IPS-15b (cell line): ENCODE measurements around the gene TBC1D5.
"Not testable (repeated sequence)": the region's sequence is repeated elsewhere in the genome, so short reads cannot be mapped to it uniquely, and the experiment has no call there.

Source experiments
- H3K27me3 ChIP-seq: one replicate; pipeline ENCODE4 v1.6.1; 2013; ENCODE audit warnings: low read length; ENCODE audit not compliant: control insufficient read depth, insufficient read depth
- H3K36me3 ChIP-seq: one replicate; pipeline ENCODE4 v1.6.1; 2013; ENCODE audit warnings: low read length; ENCODE audit not compliant: control insufficient read depth, insufficient read depth
- H3K4me1 ChIP-seq: one replicate; pipeline ENCODE4 v1.6.1; 2013; ENCODE audit warnings: mild to moderate bottlenecking, low read length; ENCODE audit not compliant: control insufficient read depth, insufficient read depth
- H3K4me3 ChIP-seq: one replicate; pipeline ENCODE4 v1.5.1; 2013; ENCODE audit warnings: low read depth, low read length
- H3K9ac ChIP-seq: one replicate; pipeline ENCODE4 v1.6.1; 2013; ENCODE audit warnings: low read depth, mild to moderate bottlenecking, low read length
- H3K9me3 ChIP-seq: one replicate; pipeline ENCODE4 v1.6.1; 2013; ENCODE audit warnings: mild to moderate bottlenecking, low read length; ENCODE audit not compliant: control insufficient read depth, insufficient read depth

Gene TBC1D5

GRCh38 chr3:17140670-17141505 is 601.5 kb downstream of the TBC1D5 start:
- Histone ChIP-seq H3K4me1 (peaks cover 4% of the 10 kb centered on the region), H3K4me3 (no peak overlapping the region), H3K9me3 (no peaks in the 10 kb centered on the region), H3K36me3 (no peaks in the 10 kb centered on the region), H3K27me3 (no peaks in the 10 kb centered on the region), H3K9ac (no peak overlapping the region)

- H3K27me3 ChIP-seq: no peaks in the 10 kb centered on the region
- no peak overlapping the region for H3K9ac ChIP-seq
- no peak overlapping the region for H3K4me3 ChIP-seq
- no peaks in the 10 kb centered on the region for H3K36me3 ChIP-seq
- no peaks in the 10 kb centered on the region for H3K9me3 ChIP-seq
- no peaks in the 10 kb centered on the region for H3K4me1 ChIP-seq
Observed at GRCh38 chr3:17138246-17139039, 604.0 kb downstream of the TBC1D5 start.

GRCh38 chr3:17137321-17137826 is 605.1 kb downstream of the TBC1D5 start:
- no peak overlapping the region for H3K4me3 ChIP-seq
- no peaks in the 10 kb centered on the region for H3K27me3 ChIP-seq
- H3K4me1 ChIP-seq: no peaks in the 10 kb centered on the region
- no peaks in the 10 kb centered on the region for H3K9me3 ChIP-seq
- H3K9ac ChIP-seq: no peak overlapping the region
- H3K36me3 ChIP-seq: no peaks in the 10 kb centered on the region

GRCh38 chr3:17136136-17136721 is 606.2 kb downstream of the TBC1D5 start:
- Histone ChIP-seq H3K4me1 (no peaks in the 10 kb centered on the region), H3K4me3 (no peak overlapping the region), H3K27me3 (no peaks in the 10 kb centered on the region), H3K36me3 (no peaks in the 10 kb centered on the region), H3K9me3 (no peaks in the 10 kb centered on the region), H3K9ac (no peak overlapping the region)

GRCh38 chr3:17135696-17136095 is 606.7 kb downstream of the TBC1D5 start:
- Histone ChIP-seq H3K4me3 (no peak overlapping the region), H3K9me3 (no peaks in the 10 kb centered on the region), H3K27me3 (no peaks in the 10 kb centered on the region), H3K4me1 (no peaks in the 10 kb centered on the region), H3K36me3 (no peaks in the 10 kb centered on the region), H3K9ac (no peak overlapping the region)

GRCh38 chr3:17133632-17134545 is 608.5 kb downstream of the TBC1D5 start:
- Histone ChIP-seq H3K9ac (no peak overlapping the region), H3K27me3 (no peaks in the 10 kb centered on the region), H3K9me3 (no peaks in the 10 kb centered on the region), H3K4me3 (no peak overlapping the region), H3K36me3 (no peaks in the 10 kb centered on the region), H3K4me1 (no peaks in the 10 kb centered on the region)

GRCh38 chr3:17132286-17133115 is 609.9 kb downstream of the TBC1D5 start:
- Histone ChIP-seq H3K9me3 (no peaks in the 10 kb centered on the region), H3K9ac (no peak overlapping the region), H3K27me3 (no peaks in the 10 kb centered on the region), H3K4me1 (no peaks in the 10 kb centered on the region), H3K36me3 (no peaks in the 10 kb centered on the region), H3K4me3 (no peak overlapping the region)

GRCh38 chr3:17130956-17131355 is 611.5 kb downstream of the TBC1D5 start:
- Histone ChIP-seq H3K4me3 (no peak overlapping the region), H3K27me3 (no peaks in the 10 kb centered on the region), H3K9ac (no peak overlapping the region), H3K9me3 (no peaks in the 10 kb centered on the region), H3K4me1 (no peaks in the 10 kb centered on the region), H3K36me3 (no peaks in the 10 kb centered on the region)

- Histone ChIP-seq H3K36me3 (no peaks in the 10 kb centered on the region), H3K4me3 (no peak overlapping the region), H3K4me1 (no peaks in the 10 kb centered on the region), H3K9ac (no peak overlapping the region), H3K27me3 (no peaks in the 10 kb centered on the region), H3K9me3 (no peaks in the 10 kb centered on the region)
Observed at GRCh38 chr3:17129556-17129955, 612.9 kb downstream of the TBC1D5 start.

- not testable (repeated sequence) for H3K4me3 ChIP-seq, H3K9ac ChIP-seq, H3K9me3 ChIP-seq, H3K27me3 ChIP-seq, H3K4me1 ChIP-seq, H3K36me3 ChIP-seq
Observed at GRCh38 chr3:17128671-17129070, 613.8 kb downstream of the TBC1D5 start.
